ENCODE data around the gene BEND6.

GRCh38 chr6:56963793-56964192 is 8.9 kb downstream of the BEND6 start:
- TF ChIP-seq POLR2A (IDR thresholded peaks at IDR 0.05; ENCODE audit: low read depth, low read length) (no peak), GATA2 (IDR thresholded peaks at IDR 0.05; ENCODE audit: insufficient read depth, insufficient read length, low read depth, low read length) (no peak)

Data from endothelial cell of umbilical vein (primary cell).